Gastrocnemius medialis (tissue), 4 donors: ENCODE measurements around the gene TRIM28. TPM values are rescaled to one million over a fixed set of nuclear protein-coding genes. Genes with fewer than 3 reads are reported as not detected.

ENCODE experiments used
- ATAC-seq, 2 donors: fragments of 150-250 bp; one replicate each; pipeline ENCODE4 v1.9.1; 2016
- DNase-seq, 2 donors: peaks; one replicate each; pipeline ENCODE4 v3.0.0-alpha.2; 2019
- H3K27ac ChIP-seq, 4 donors: fragments of 200-600 bp; sonication (generic); 1 replicate in 1 of 4; 2 replicates in 3 of 4; pipeline ENCODE4 v1.5.1; 2016 to 2018; ENCODE audit warnings: mild to moderate bottlenecking in 2 of 4, moderate library complexity in 1 of 4
- H3K27me3 ChIP-seq, 3 donors: fragments of 200-600 bp; sonication (generic) in 2 of 3; 1 replicate in 1 of 3; 2 replicates in 2 of 3; pipeline versions ENCODE4 v1.5.1 to v1.6.0; 2016 to 2019; ENCODE audit warnings: mild to moderate bottlenecking in 1 of 3, moderate library complexity in 1 of 3
- H3K36me3 ChIP-seq, 2 donors: fragments of 200-600 bp; sonication (generic) in 1 of 2; one replicate each; pipeline ENCODE4 v1.5.1; 2017 to 2018
- H3K4me1 ChIP-seq, 2 donors: fragments of 200-600 bp; sonication (generic) in 1 of 2; one replicate each; pipeline ENCODE4 v1.5.1; 2016 to 2017; ENCODE audit warnings: mild to moderate bottlenecking in 2 of 2
- H3K4me3 ChIP-seq, 4 donors: fragments of 200-600 bp; sonication (generic) in 3 of 4; 1 replicate in 1 of 4; 2 replicates in 3 of 4; pipeline ENCODE4 v1.5.1; 2016 to 2019; ENCODE audit warnings: mild to moderate bottlenecking in 2 of 4
- H3K9me3 ChIP-seq, 3 donors: fragments of 200-600 bp; sonication (generic) in 2 of 3; 1 replicate in 1 of 3; 2 replicates in 2 of 3; pipeline ENCODE4 v1.5.1; 2016 to 2019
- POLR2A ChIP-seq, 2 donors: fragments of 450-650 bp; IDR thresholded peaks; one replicate each; pipeline ENCODE4 v1.6.1; 2017; ENCODE audit warnings: antibody characterized with exemption in 2 of 2, mild to moderate bottlenecking in 2 of 2, moderate library complexity in 2 of 2
- in situ Hi-C, 4 donors: fragments of 200-750 bp; cut with MboI; loops; one replicate each; pipeline versions ENCODE4 v1.15.0 to v1.8.0; 2017; ENCODE audit warnings: low sequenced_read_pairs in 4 of 4
- intact Hi-C: fragments of 100-400 bp; cut with DNase I; formaldehyde crosslinking; loops from one replicate; pipeline ENCODE4 v1.15.1; 2023; ENCODE audit warnings: low total_unique reads
- total RNA-seq, 4 donors: library from RNA; depleted of rRNA; stranded (reverse); fragments of >200 nt; gene quantifications; one replicate each; pipeline versions ENCODE4 v1.1.0 to v1.2.3, GENCODE V29; 2016
- TF ChIP-seq, protein P1 (sequence below), 5 experiments: fragments of 450-650 bp in 3 of 5; fragments of 200-600 bp in 2 of 5; sonication (generic) in 2 of 5; IDR thresholded peaks in 4 of 5; conservative IDR thresholded peaks in 1 of 5; 1 replicate in 4 of 5; 2 replicates in 1 of 5; pipeline ENCODE4 v1.5.1; 2016 to 2019; ENCODE audit warnings: antibody characterized with exemption in 5 of 5, mild to moderate bottlenecking in 3 of 5, moderate library complexity in 3 of 5

TRIM28 gene
- total RNA-seq, 4 donors from 2014 or later, result 145 to 239 (median 191) TPM

DNA sequence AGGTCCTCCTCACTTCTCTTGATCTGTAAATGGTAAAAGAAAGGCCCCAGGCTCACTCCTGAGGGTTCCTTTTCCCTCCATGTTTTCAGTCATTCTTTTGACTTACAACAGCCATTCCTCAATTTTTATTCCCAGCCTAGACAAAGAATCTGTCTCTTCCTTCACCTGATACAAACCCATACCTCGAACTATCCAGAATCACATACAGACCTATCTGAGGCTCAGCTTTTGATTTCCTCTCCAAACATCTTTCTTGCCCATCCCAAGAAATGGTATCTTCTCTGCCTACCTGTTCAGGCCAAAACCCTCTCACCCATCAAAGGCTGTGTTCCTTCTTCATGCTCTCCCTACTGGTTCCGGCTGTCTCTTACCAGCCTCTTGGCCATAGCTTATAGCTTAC is 8.8 kb downstream of the TRIM28 start:
- TF ChIP-seq, protein P1, sequence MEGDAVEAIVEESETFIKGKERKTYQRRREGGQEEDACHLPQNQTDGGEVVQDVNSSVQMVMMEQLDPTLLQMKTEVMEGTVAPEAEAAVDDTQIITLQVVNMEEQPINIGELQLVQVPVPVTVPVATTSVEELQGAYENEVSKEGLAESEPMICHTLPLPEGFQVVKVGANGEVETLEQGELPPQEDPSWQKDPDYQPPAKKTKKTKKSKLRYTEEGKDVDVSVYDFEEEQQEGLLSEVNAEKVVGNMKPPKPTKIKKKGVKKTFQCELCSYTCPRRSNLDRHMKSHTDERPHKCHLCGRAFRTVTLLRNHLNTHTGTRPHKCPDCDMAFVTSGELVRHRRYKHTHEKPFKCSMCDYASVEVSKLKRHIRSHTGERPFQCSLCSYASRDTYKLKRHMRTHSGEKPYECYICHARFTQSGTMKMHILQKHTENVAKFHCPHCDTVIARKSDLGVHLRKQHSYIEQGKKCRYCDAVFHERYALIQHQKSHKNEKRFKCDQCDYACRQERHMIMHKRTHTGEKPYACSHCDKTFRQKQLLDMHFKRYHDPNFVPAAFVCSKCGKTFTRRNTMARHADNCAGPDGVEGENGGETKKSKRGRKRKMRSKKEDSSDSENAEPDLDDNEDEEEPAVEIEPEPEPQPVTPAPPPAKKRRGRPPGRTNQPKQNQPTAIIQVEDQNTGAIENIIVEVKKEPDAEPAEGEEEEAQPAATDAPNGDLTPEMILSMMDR (IDR thresholded peaks at IDR 0.05 in 4 of 5, conservative IDR thresholded peaks at IDR 0.05 in 1 of 5), result no peak
- TF ChIP-seq POLR2A (IDR thresholded peaks at IDR 0.05), result no peak
- Histone ChIP-seq H3K27me3 (no peaks in the 10 kb centered on the region), H3K4me3 (no peak overlapping the region), H3K9me3 (no peaks in the 10 kb centered on the region), H3K27ac (no peak overlapping the region), H3K4me1 (peaks cover 32 to 40% of the 10 kb centered on the region in 2 donors), H3K36me3 (peaks cover 3 to 68% of the 10 kb centered on the region in 2 donors)
- DNase-seq (no peak), ATAC-seq (no peak)
- in situ Hi-C loops, result no loop called here
- intact Hi-C loops, result no loop called here

DNA sequence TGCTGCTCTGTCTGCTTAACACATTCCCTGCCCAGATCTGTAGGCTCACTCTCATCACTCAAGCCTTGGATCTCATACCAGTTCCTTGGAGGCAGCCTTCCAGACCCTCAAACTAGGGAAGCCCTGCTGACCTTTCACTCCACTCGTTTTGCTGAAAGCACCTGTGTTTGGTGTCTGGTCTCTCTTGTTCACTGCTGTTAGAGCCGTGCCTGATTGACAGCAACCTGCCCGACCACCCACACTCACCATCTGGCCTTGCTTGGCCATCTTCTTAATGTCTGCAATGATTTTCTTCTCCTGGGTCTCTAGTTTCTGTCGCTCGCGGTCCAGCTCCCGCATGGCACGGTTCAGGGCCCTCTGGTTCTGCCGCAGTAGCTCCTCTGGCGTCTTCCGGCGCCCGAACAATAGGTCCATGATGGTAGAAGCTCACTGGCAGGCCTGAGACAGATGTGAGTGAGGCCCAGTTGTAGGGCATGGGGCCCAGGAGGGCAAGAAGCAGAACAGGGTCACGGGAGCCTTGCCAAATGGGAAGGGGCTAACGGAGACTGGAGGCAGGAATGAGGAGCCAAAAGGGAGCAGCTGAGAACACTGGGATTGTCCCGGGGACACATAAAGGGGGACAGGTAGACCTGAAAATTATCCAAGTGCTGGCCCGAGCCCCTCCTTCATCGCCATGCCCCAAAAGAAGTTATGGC is 10.1 kb downstream of the TRIM28 start:
- DNase-seq, result no peak
- in situ Hi-C loops, result no loop called here

DNA sequence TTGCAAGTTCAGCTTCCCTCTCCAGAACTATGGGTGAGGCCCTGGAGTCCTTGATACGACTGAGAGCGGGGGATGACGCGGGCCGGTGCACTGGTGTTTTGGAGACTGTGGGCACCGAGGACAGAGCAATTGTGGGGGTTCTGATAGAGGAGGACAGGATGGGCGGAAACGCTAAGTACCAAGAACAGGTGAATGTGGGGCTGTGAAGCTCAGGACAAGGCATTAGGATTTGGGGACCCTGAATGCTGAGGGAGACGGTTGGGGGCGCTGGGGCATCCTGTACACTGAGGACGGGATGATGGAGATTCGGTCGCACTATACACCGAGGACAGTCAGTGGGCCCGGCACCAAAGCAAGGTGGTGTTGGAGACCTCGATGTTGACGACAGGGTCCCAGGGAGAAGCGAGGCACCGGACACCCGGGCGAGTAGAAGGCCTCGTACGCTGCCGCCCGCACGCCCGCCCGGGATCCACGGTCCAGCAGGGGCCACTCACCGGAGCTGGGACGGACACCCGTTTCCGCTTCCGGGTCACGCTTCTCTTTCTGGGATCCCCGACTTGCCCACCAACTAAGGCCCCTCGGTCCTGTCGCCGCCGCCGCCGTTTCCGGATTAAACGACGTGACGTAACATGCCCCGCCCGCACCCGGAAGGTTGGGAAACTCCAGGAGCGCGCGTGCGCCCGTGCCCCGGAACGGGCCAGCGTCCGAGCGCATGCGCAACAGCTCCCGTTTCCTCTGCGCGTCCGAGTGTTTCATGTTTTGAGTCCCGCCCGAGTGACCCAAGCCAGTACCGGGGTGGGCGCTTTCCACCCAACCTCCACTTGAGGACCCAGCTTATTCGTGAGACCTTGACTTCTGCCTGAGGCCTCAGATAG is 10.9 kb downstream of the TRIM28 start, which contains the start of gene CHMP2A:
Gene CHMP2A, minus strand, starts transcription at position 612 of the 875 bp plus-strand sequence. CDS start 893 bp downstream, outside the sequence.
- DNase-seq (peak; percentile 99), ATAC-seq (peak; percentile 58 to 60)
- Histone ChIP-seq H3K27ac (peak within 1 kb of the TSS; percentile 97 to 99 (median 97)), H3K36me3 (peaks cover 0 to 48% of the 10 kb centered on the region in 2 donors), H3K27me3 (no peaks in the 10 kb centered on the region), H3K9me3 (no peaks in the 10 kb centered on the region), H3K4me3 (peak within 1 kb of the TSS; percentile 71 to 92 (median 84)), H3K4me1 (peaks cover 34 to 44% of the 10 kb centered on the region in 2 donors)
- in situ Hi-C loops, result no loop called here
- intact Hi-C loops, result loop anchor here (1.0 kb wide), 1 partner anchor 19 kb away; the partner anchor contains the start of gene MZF1
- peak; percentile 69 to 84 for TF ChIP-seq POLR2A (IDR thresholded peaks at IDR 0.05)
- TF ChIP-seq, protein P1 (IDR thresholded peaks at IDR 0.05 in 4 of 5, conservative IDR thresholded peaks at IDR 0.05 in 1 of 5), result peak in 1 of 5 experiments; percentile 12

More for the DNA sequence above, 10.1 kb downstream of the TRIM28 start:
- Histone ChIP-seq H3K4me1 (peaks cover 32 to 41% of the 10 kb centered on the region in 2 donors), H3K27me3 (no peaks in the 10 kb centered on the region), H3K4me3 (peak overlapping the region; percentile 71 to 92 (median 84)), H3K9me3 (no peaks in the 10 kb centered on the region), H3K36me3 (peaks cover 0 to 56% of the 10 kb centered on the region in 2 donors), H3K27ac (peak overlapping the region; percentile 97 to 99 (median 97))
- TF ChIP-seq, protein P1 (IDR thresholded peaks at IDR 0.05 in 4 of 5, conservative IDR thresholded peaks at IDR 0.05 in 1 of 5), result no peak
- TF ChIP-seq POLR2A (IDR thresholded peaks at IDR 0.05), result no peak
- no peak for ATAC-seq
- intact Hi-C loops, result no loop called here

DNA sequence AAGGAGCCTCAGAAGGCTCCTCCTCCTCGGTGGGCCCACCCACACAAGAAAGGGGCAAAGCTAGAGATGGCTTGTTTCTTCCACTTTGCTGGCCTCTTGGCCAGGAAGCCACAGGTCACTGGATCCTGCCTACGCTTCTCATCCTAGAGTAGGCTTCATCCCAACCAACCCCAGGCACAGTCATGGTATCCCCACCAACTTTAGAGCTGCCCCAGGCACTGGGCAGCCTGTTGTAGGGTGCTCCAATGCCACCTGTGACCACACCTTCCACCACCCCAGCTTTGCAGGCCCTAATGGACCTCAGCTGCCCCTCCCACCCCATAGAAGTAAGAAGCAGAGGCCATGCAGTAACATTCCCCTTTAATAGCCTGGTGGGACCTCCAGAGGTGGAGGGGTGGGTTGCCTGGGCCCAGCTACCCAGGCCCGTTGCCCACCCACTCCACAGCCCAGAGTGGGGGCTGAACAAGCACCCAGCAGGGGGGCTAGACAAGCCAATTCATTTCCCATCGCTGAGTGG is 11.6 kb downstream of the TRIM28 start:
- TF ChIP-seq, protein P1 (IDR thresholded peaks at IDR 0.05 in 4 of 5, conservative IDR thresholded peaks at IDR 0.05 in 1 of 5), result no peak
- TF ChIP-seq POLR2A (IDR thresholded peaks at IDR 0.05), result no peak
- no peak for ATAC-seq
- intact Hi-C loops, result loop anchor here (1.0 kb wide), 1 partner anchor 18 kb away; the partner anchor contains the start of gene MZF1
- Histone ChIP-seq H3K4me3 (peak overlapping the region; percentile 45 to 84 (median 77)), H3K27ac (peak overlapping the region; percentile 97 to 99 (median 97)), H3K27me3 (no peaks in the 10 kb centered on the region), H3K36me3 (peaks cover 0 to 41% of the 10 kb centered on the region in 2 donors), H3K4me1 (peaks cover 40 to 51% of the 10 kb centered on the region in 2 donors), H3K9me3 (no peaks in the 10 kb centered on the region)
- in situ Hi-C loops, result no loop called here
- no peak for DNase-seq
